HepG2 (cell line): Measurements from ENCODE around the gene PTPRD. TPM values are rescaled to one million over a fixed set of nuclear protein-coding genes. Genes with fewer than 3 reads are reported as not detected.

Experiments
- ATAC-seq: fragments of 200-7000 bp; cut with Tn5 transposase; 3 replicates; pipeline ENCODE4 v1.9.1; 2020; ENCODE audit warnings: mild to moderate bottlenecking, moderate library complexity
- BruUV-seq: library from RNA; stranded (reverse); fragments of 400-500 nt; replicated peaks from 2 replicates; lab custom pipeline; 2021; lab: Mats Ljungman, UMichigan
- CTCF ChIA-PET: fragments of 300-600 bp; formaldehyde crosslinking; extraction: SDS; loops from one replicate; lab custom pipeline; 2021; ENCODE audit warnings: low total read pairs, inconsistent platforms, low intra/inter-chr PET ratio; lab: Yijun Ruan, JAX
- POLR2A ChIA-PET: fragments of 350-600 bp; sonication (Branson Sonifier 250); formaldehyde crosslinking; loops from one replicate; lab custom pipeline; 2020; ENCODE audit warnings: antibody characterized with exemption, inconsistent platforms; lab: Yijun Ruan, JAX
- DNase-seq: peaks from one replicate; pipeline ENCODE4 v3.0.0-alpha.2; 2015; ENCODE audit warnings: low spot score
- FAIRE-seq: peaks from 3 replicates; lab custom pipeline; 2011; peaks lifted over from hg19 to GRCh38; lab: Jason Lieb, UNC
- H2AFZ ChIP-seq: one replicate; pipeline ENCODE4 v1.6.1; 2011; ENCODE audit warnings: low read length, inconsistent platforms
- H3K27ac ChIP-seq: fragments of 300-600 bp; 3 replicates; pipeline ENCODE4 v1.8.0; 2011; ENCODE audit warnings: mixed run types, mild to moderate bottlenecking, mixed read lengths, low read length, inconsistent platforms; ENCODE audit not compliant: insufficient read depth; ENCODE audit errors: extremely low read length
- H3K27me3 ChIP-seq, 2 experiments: fragments of 200-600 bp in 1 of 2; 2 replicates in 1 of 2; 3 replicates in 1 of 2; pipeline versions ENCODE4 v1.6.0 to v1.8.0; 2011; ENCODE audit warnings: low read length in 2 of 2, mild to moderate bottlenecking in 2 of 2, moderate library complexity in 2 of 2, inconsistent platforms in 1 of 2; ENCODE audit not compliant: insufficient read depth in 2 of 2, control insufficient read depth in 1 of 2
- H3K36me3 ChIP-seq, 2 experiments: fragments of 200-600 bp in 1 of 2; replicated peaks in 1 of 2; 2 replicates in 1 of 2; 3 replicates in 1 of 2; pipeline versions ENCODE4 v1.5.1 to v1.8.0; 2011; ENCODE audit warnings: low read length in 2 of 2, inconsistent platforms in 1 of 2; ENCODE audit not compliant: insufficient read depth in 2 of 2, control insufficient read depth in 1 of 2
- H3K4me1 ChIP-seq: 2 replicates; pipeline ENCODE4 v1.5.1; 2012; ENCODE audit warnings: low read length, inconsistent platforms; ENCODE audit not compliant: insufficient read depth
- H3K4me2 ChIP-seq: 2 replicates; pipeline ENCODE4 v1.6.0; 2011; ENCODE audit warnings: low read depth, low read length, inconsistent platforms
- H3K4me3 ChIP-seq, 3 experiments: fragments of 200-600 bp in 1 of 3; sonication (generic), shearing (Covaris generic) in 1 of 3; replicated peaks in 1 of 3; 2 replicates each; pipeline ENCODE4 v1.5.1; 2011 to 2016; ENCODE audit warnings: low read length in 3 of 3, inconsistent platforms in 2 of 3, low read depth in 2 of 3, mild to moderate bottlenecking in 2 of 3, control low read depth in 1 of 3, mixed read lengths in 1 of 3; ENCODE audit not compliant: insufficient read depth in 1 of 3
- H3K79me2 ChIP-seq: one replicate; pipeline ENCODE4 v1.6.1; 2011; ENCODE audit warnings: low read length, inconsistent platforms; ENCODE audit not compliant: insufficient read depth
- H3K9ac ChIP-seq: 2 replicates; pipeline ENCODE4 v1.6.0; 2011; ENCODE audit warnings: mild to moderate bottlenecking, low read depth, low read length, inconsistent platforms; ENCODE audit not compliant: insufficient read depth
- H3K9me3 ChIP-seq: 2 replicates; pipeline ENCODE4 v1.5.1; 2012; ENCODE audit warnings: mild to moderate bottlenecking, low read length
- H4K20me1 ChIP-seq: 2 replicates; pipeline ENCODE4 v1.6.0; 2011; ENCODE audit warnings: inconsistent platforms, mild to moderate bottlenecking, low read length, moderate library complexity; ENCODE audit not compliant: insufficient read depth
- DRAP1 ChIP-seq: IDR thresholded peaks from 2 replicates; pipeline ENCODE4 v1.6.1; 2016; ENCODE audit warnings: missing genetic modification reagents, missing compliant biosample characterization
- HOXA7 ChIP-seq: sonication (generic); formaldehyde crosslinking; IDR thresholded peaks from 2 replicates; pipeline ENCODE4 v1.8.1; 2022; ENCODE audit warnings: mild to moderate bottlenecking, missing genetic modification reagents, moderate library complexity
- IKZF5 ChIP-seq: IDR thresholded peaks from 2 replicates; pipeline ENCODE4 v1.6.1; 2018; ENCODE audit warnings: missing genetic modification reagents, mild to moderate bottlenecking, missing compliant biosample characterization
- MXD1 ChIP-seq: sonication (generic); formaldehyde crosslinking; IDR thresholded peaks from 2 replicates; pipeline ENCODE4 v1.4.0; 2020; ENCODE audit warnings: mild to moderate bottlenecking, missing genetic modification reagents
- RBAK ChIP-seq: sonication (generic); formaldehyde crosslinking; IDR thresholded peaks from 2 replicates; pipeline ENCODE4 v1.5.1; 2020; ENCODE audit warnings: mild to moderate bottlenecking, missing genetic modification reagents
- ZBTB26 ChIP-seq: IDR thresholded peaks from 2 replicates; pipeline ENCODE4 v1.6.1; 2016; ENCODE audit warnings: missing compliant biosample characterization, missing genetic modification reagents, borderline replicate concordance
- ZNF350 ChIP-seq: sonication (generic); formaldehyde crosslinking; IDR thresholded peaks from 2 replicates; pipeline ENCODE4 v1.4.0; 2020; ENCODE audit warnings: mild to moderate bottlenecking, low read depth, missing genetic modification reagents, borderline replicate concordance
- ZNF557 ChIP-seq: sonication (generic); formaldehyde crosslinking; IDR thresholded peaks from 2 replicates; pipeline ENCODE4 v1.4.0; 2020; ENCODE audit warnings: missing genetic modification reagents
- ZNF747 ChIP-seq: sonication (generic); formaldehyde crosslinking; IDR thresholded peaks from 2 replicates; pipeline ENCODE4 v1.8.1; 2023; ENCODE audit warnings: missing genetic modification reagents, mild to moderate bottlenecking, borderline replicate concordance
- WGBS: methylation state at CpG from one replicate; pipeline ENCODE4 v1.1.6; 2017; ENCODE audit warnings: low lambda C conversion rate; 5-methylcytosine and 5-hydroxymethylcytosine counted together
- in situ Hi-C: cut with HindIII; loops from 2 replicates; pipeline ENCODE4 v1.10.0; 2017; ENCODE audit warnings: low pct_unique_long_range_greater_than_20kb; ENCODE audit not compliant: extremely low pct_ligation_motif_present
- intact Hi-C: fragments of 100-400 bp; cut with micrococcal nuclease; formaldehyde crosslinking; loops from one replicate; pipeline ENCODE4 v1.10.0; 2022; ENCODE audit not compliant: unreplicated experiment
- polyA plus RNA-seq, 8 experiments: library from polyadenylated mRNA; depleted of rRNA in 3 of 8; stranded (reverse) in 7 of 8; unstranded in 1 of 8; fragments of >200 nt; fragmentation: Illumina TruSeq in 4 of 8; extraction: Trizol in 4 of 8; gene quantifications; 2 replicates each; pipeline versions ENCODE4 v1.2.1 to v1.2.3, GENCODE V29; 2011 to 2016; ENCODE audit warnings: low read depth in 4 of 8, missing spikeins in 1 of 8, mixed read lengths in 1 of 8; ENCODE audit not compliant: insufficient read depth in 1 of 8
- total RNA-seq, 5 experiments: library from RNA; depleted of rRNA; stranded (reverse); fragments of >200 nt; fragmentation: Illumina TruSeq; extraction: Trizol; gene quantifications; 2 replicates each; pipeline ENCODE4 v1.2.3, GENCODE V29; 2016; ENCODE audit warnings: low read depth in 1 of 5
- TF ChIP-seq, protein P1 (sequence below): sonication (generic); formaldehyde crosslinking; IDR thresholded peaks from 2 replicates; pipeline ENCODE4 v1.5.1; 2020; ENCODE audit warnings: missing genetic modification reagents, mild to moderate bottlenecking, borderline replicate concordance

The PTPRD gene
- total and polyA plus RNA-seq, 2 of the 13 experiments (the other 11 are each of a cell fraction or from before 2014, with no cell fraction given) = 0.05 TPM; not detected in 1

DNA sequence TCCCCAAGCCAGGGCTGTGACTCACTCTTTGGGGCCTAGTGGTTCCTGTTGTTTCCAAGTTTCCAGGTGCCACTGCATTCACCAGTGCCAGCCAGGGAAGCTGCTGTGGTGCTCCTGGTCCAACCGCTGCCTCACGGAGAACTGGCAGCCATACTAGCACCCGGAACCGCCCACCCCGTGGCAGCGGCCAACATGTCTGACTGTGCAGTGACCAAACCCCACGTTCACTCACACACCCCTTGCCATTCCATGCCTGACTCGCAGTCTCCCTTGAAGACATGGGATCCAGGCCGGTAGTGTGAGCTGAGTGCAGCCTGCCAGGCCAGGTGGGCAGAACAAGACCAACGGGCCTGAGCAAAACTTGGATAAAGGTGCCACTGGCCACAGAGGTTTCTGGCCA is 1968.2 kb downstream of the PTPRD start:
- H4K20me1 ChIP-seq = no peaks in the 10 kb centered on the region
- no peak overlapping the region for H3K9ac ChIP-seq
- H3K4me3 ChIP-seq = no peak overlapping the region
- H3K4me1 ChIP-seq = no peaks in the 10 kb centered on the region
- 5% methylated on average over 4 of the region's 10 CpGs for WGBS
- no TSS peak for BruUV-seq
- TF ChIP-seq ZBTB26 = no peak
- no peak for TF ChIP-seq ZNF747 (CRISPR knock-in tag)
- no peak for TF ChIP-seq DRAP1 (CRISPR knock-in tag)
- TF ChIP-seq MXD1 = no peak
- no peak for TF ChIP-seq HOXA7
- TF ChIP-seq ZNF557 (CRISPR knock-in tag) = no peak
- TF ChIP-seq ZNF350 (CRISPR knock-in tag) = no peak
- no peak for TF ChIP-seq IKZF5
- no peak for TF ChIP-seq RBAK (CRISPR knock-in tag)
- TF ChIP-seq, protein P1, sequence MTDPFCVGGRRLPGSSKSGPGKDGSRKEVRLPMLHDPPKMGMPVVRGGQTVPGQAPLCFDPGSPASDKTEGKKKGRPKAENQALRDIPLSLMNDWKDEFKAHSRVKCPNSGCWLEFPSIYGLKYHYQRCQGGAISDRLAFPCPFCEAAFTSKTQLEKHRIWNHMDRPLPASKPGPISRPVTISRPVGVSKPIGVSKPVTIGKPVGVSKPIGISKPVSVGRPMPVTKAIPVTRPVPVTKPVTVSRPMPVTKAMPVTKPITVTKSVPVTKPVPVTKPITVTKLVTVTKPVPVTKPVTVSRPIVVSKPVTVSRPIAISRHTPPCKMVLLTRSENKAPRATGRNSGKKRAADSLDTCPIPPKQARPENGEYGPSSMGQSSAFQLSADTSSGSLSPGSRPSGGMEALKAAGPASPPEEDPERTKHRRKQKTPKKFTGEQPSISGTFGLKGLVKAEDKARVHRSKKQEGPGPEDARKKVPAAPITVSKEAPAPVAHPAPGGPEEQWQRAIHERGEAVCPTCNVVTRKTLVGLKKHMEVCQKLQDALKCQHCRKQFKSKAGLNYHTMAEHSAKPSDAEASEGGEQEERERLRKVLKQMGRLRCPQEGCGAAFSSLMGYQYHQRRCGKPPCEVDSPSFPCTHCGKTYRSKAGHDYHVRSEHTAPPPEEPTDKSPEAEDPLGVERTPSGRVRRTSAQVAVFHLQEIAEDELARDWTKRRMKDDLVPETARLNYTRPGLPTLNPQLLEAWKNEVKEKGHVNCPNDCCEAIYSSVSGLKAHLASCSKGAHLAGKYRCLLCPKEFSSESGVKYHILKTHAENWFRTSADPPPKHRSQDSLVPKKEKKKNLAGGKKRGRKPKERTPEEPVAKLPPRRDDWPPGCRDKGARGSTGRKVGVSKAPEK (CRISPR knock-in tag) = no peak
- no peak overlapping the region for H3K4me2 ChIP-seq
- no peaks in the 10 kb centered on the region for H3K27me3 ChIP-seq
- DNase-seq = no peak
- no peak overlapping the region for H2AFZ ChIP-seq
- in situ Hi-C loops = no loop called here
- intact Hi-C loops = no loop called here
- ATAC-seq = no peak
- H3K9me3 ChIP-seq = no peaks in the 10 kb centered on the region
- H3K36me3 ChIP-seq = no peaks in the 10 kb centered on the region
- H3K79me2 ChIP-seq = no peaks in the 10 kb centered on the region
- no peak for FAIRE-seq
- POLR2A ChIA-PET = no interaction called here
- CTCF ChIA-PET = no interaction called here
- H3K27ac ChIP-seq = no peak overlapping the region
